ENCODE data around the gene CUL2. TPM values are rescaled to one million over a fixed set of nuclear protein-coding genes. Genes with fewer than 3 reads are reported as not detected.

The CUL2 gene
- total RNA-seq, 2 donors from 2014 or later, result 7.3 to 8.0 TPM

DNA sequence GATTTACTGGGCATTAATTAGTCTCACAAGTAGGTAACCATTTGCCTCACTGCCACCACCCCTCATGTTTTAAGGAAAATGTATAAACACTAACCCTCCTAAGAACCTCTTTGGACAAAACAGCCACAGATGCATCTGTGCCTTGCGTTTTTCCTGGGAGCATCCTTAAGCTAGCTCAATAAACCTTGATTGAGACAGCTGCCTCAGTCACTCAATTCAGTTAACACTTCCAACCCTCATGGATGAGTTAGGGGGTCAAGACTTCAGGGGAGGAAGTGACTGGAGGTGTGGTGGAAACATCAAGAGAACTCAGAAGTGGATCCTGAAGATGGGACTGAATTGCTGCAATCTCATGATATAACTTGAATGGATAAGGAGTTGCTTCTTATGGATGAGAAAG lies 31.5 kb downstream of the CUL2 start:
- H3K27ac ChIP-seq, result no peak overlapping the region
- H3K9me3 ChIP-seq, result no peaks in the 10 kb centered on the region
- DNase-seq (no peak), ATAC-seq (no peak)
- intact Hi-C loops (cut with DNase I), result no loop called here
- H3K36me3 ChIP-seq (replicated peaks in 1 of 2; ENCODE audit: insufficient read depth in 1 of 2, low read depth in 2 of 2), result peaks cover 0 to 6% of the 10 kb centered on the region in 2 donors
- H3K4me3 ChIP-seq, result no peak overlapping the region
- no peaks in the 10 kb centered on the region for H3K4me1 ChIP-seq
- 91 to 94% methylated on average over 1 of the region's 1 CpG for whole genome bisulfite sequencing, 2 donors
- H3K27me3 ChIP-seq, result no peaks in the 10 kb centered on the region
- TF ChIP-seq POLR2A (IDR thresholded peaks at IDR 0.05), result no peak

DNA sequence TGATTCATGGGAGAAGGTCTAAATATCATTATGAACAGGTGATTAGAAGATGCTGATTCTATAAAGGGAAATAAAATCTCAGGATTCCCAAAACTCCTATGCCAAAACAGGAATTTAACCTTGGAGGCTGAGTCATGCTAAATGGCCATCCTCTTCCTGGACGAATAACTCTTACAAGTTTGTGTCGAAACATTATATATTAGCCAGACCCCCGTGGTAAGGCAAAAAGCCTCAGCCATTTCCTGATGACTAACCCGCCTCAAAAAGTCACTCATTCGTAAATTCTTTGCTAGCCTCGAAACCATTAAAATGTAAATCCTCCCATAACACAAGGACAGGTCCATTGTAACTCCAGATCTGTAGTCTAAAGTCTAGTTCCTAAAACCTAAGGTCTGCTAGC lies 32.0 kb downstream of the CUL2 start:
- Histone ChIP-seq H3K27ac (no peak overlapping the region), H3K4me1 (no peaks in the 10 kb centered on the region), H3K36me3 (replicated peaks in 1 of 2; ENCODE audit: insufficient read depth in 1 of 2, low read depth in 2 of 2) (peaks cover 0 to 6% of the 10 kb centered on the region in 2 donors), H3K4me3 (no peak overlapping the region), H3K27me3 (no peaks in the 10 kb centered on the region), H3K9me3 (no peaks in the 10 kb centered on the region)
- intact Hi-C loops (cut with DNase I), result no loop called here
- no peak for TF ChIP-seq POLR2A (IDR thresholded peaks at IDR 0.05)
- TF ChIP-seq, protein P1, sequence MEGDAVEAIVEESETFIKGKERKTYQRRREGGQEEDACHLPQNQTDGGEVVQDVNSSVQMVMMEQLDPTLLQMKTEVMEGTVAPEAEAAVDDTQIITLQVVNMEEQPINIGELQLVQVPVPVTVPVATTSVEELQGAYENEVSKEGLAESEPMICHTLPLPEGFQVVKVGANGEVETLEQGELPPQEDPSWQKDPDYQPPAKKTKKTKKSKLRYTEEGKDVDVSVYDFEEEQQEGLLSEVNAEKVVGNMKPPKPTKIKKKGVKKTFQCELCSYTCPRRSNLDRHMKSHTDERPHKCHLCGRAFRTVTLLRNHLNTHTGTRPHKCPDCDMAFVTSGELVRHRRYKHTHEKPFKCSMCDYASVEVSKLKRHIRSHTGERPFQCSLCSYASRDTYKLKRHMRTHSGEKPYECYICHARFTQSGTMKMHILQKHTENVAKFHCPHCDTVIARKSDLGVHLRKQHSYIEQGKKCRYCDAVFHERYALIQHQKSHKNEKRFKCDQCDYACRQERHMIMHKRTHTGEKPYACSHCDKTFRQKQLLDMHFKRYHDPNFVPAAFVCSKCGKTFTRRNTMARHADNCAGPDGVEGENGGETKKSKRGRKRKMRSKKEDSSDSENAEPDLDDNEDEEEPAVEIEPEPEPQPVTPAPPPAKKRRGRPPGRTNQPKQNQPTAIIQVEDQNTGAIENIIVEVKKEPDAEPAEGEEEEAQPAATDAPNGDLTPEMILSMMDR (IDR thresholded peaks at IDR 0.05), result no peak
- whole genome bisulfite sequencing, 2 donors, result 68 to 78% methylated on average over 6 of the region's 6 CpGs
- DNase-seq (no peak), ATAC-seq (no peak)

DNA sequence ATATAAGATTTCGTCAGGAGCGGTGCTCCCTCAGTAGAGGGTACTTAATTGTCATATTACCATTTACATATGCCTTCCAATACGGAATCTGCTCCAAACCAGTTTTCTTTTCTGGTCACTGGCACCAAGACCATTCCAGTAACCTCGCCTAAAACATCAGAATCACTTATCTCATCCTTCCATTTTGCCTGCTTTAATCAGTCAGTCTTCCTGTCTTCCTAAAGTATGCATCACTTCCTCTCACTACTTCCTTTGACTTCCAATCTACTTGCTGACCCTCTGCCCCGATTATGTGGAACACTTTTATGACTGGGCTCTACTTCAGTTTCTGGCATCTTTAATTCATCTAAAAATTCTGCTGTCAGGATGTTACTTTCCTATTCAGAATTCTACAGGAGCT lies 33.5 kb downstream of the CUL2 start:
- Histone ChIP-seq H3K4me1 (no peaks in the 10 kb centered on the region), H3K27ac (no peak overlapping the region), H3K9me3 (no peaks in the 10 kb centered on the region), H3K27me3 (no peaks in the 10 kb centered on the region), H3K4me3 (no peak overlapping the region), H3K36me3 (replicated peaks in 1 of 2; ENCODE audit: insufficient read depth in 1 of 2, low read depth in 2 of 2) (peaks cover 0 to 6% of the 10 kb centered on the region in 2 donors)
- no peak for TF ChIP-seq POLR2A (IDR thresholded peaks at IDR 0.05)
- TF ChIP-seq, protein P1 (IDR thresholded peaks at IDR 0.05), result no peak
- intact Hi-C loops (cut with DNase I), result no loop called here
- no peak for DNase-seq
- WGBS, 2 donors, result 83 to 86% methylated on average over 5 of the region's 5 CpGs
- no peak for ATAC-seq

DNA sequence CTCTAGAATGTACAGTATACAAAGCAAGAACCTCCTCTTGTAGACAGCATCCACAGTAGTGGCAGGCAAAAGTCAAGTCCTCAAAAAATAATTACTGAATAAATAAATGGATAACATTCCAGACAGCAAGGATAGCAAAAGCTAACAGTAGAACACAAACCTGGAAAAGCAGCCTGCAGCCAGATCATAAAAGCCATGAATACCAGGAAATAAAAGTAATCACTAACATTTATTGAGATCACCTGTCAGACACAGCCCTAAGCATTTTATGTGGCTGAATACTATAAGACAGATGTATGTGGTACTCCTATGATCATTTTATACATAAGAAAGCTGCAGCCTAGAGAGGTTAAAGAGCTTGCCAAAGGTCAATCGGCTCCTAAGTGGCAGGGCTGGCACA lies 34.0 kb downstream of the CUL2 start:
- H3K4me1 ChIP-seq, result no peaks in the 10 kb centered on the region
- TF ChIP-seq POLR2A (IDR thresholded peaks at IDR 0.05), result no peak
- TF ChIP-seq, protein P1 (IDR thresholded peaks at IDR 0.05), result no peak
- no peaks in the 10 kb centered on the region for H3K9me3 ChIP-seq
- peaks cover 0 to 6% of the 10 kb centered on the region in 2 donors for H3K36me3 ChIP-seq (replicated peaks in 1 of 2; ENCODE audit: insufficient read depth in 1 of 2, low read depth in 2 of 2)
- H3K4me3 ChIP-seq, result no peak overlapping the region
- no peak for DNase-seq
- ATAC-seq, result no peak
- no peak overlapping the region for H3K27ac ChIP-seq
- intact Hi-C loops (cut with DNase I), result no loop called here
- 23 to 38% methylated on average over 1 of the region's 1 CpG for WGBS, 2 donors
- no peaks in the 10 kb centered on the region for H3K27me3 ChIP-seq

DNA sequence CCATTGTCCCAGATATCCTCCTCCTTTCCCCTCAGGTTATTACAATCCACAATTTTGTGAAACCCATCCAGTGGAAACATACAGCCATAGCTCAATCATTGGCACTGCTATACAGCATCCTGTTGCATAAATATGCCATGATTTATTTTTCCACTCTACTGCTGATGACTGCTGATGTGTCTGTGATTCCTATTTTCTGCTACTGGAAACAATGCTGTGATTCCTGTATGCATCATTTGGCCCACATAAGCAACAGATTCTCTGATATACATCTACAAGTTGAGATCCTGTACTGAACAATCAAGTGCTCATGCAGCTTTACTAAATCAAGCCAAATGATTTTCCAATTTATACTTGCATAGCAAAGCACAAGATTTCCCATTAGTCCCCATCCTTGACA lies 39.6 kb downstream of the CUL2 start:
- Histone ChIP-seq H3K4me3 (no peak overlapping the region), H3K27ac (no peak overlapping the region), H3K4me1 (no peaks in the 10 kb centered on the region), H3K36me3 (replicated peaks in 1 of 2; ENCODE audit: insufficient read depth in 1 of 2, low read depth in 2 of 2) (no peaks in the 10 kb centered on the region), H3K9me3 (no peaks in the 10 kb centered on the region), H3K27me3 (no peaks in the 10 kb centered on the region)
- no peak for ATAC-seq
- intact Hi-C loops (cut with DNase I), result no loop called here
- DNase-seq, result no peak
- TF ChIP-seq, protein P1 (IDR thresholded peaks at IDR 0.05), result no peak
- TF ChIP-seq POLR2A (IDR thresholded peaks at IDR 0.05), result no peak
